HL-60 (cell line): ENCODE results near the gene PHACTR3.
"Not testable (repeated sequence)": the region's sequence is repeated elsewhere in the genome, so short reads cannot be mapped to it uniquely, and the experiment has no call there.

Experiments used
- DNase-seq, 2 experiments: peaks; one replicate each; pipeline ENCODE4 v3.0.0-alpha.2; 2010 to 2020; ENCODE audit warnings: low read depth in 1 of 2, low spot score in 1 of 2
- H3K27ac ChIP-seq: fragments of 250-450 bp; sonication (Bioruptor Pico); replicated peaks from 2 replicates; pipeline ENCODE4 v1.5.1; 2020; ENCODE audit warnings: mild to moderate bottlenecking, moderate library complexity
- H3K27me3 ChIP-seq: fragments of 250-450 bp; sonication (Bioruptor Pico); 2 replicates; pipeline ENCODE4 v1.5.1; 2021; ENCODE audit warnings: mild to moderate bottlenecking, moderate library complexity; ENCODE audit not compliant: insufficient read depth, poor library complexity, severe bottlenecking
- H3K4me3 ChIP-seq: replicated peaks from 2 replicates; pipeline ENCODE4 v1.5.1; 2011; ENCODE audit warnings: mild to moderate bottlenecking, control low read depth, low read length; ENCODE audit not compliant: insufficient read depth
- CTCF ChIP-seq: IDR thresholded peaks from one replicate; pipeline ENCODE4 v1.5.1; 2011; ENCODE audit warnings: low read length, control low read depth, inconsistent platforms; ENCODE audit not compliant: insufficient read depth
- GABPA ChIP-seq: IDR thresholded peaks from 2 replicates; pipeline ENCODE4 v1.6.1; 2012; ENCODE audit warnings: low read depth
- POLR2AphosphoS5 ChIP-seq: IDR thresholded peaks from 2 replicates; pipeline ENCODE4 v1.6.1; 2012; ENCODE audit warnings: low read depth
- REST ChIP-seq: IDR thresholded peaks from 2 replicates; pipeline ENCODE4 v1.6.1; 2012; ENCODE audit warnings: low read depth; ENCODE audit not compliant: insufficient replicate concordance
- SPI1 ChIP-seq: IDR thresholded peaks from 2 replicates; pipeline ENCODE4 v1.6.1; 2012; ENCODE audit warnings: low read depth, mild to moderate bottlenecking, borderline replicate concordance

The PHACTR3 gene

GRCh38 chr20:59850018-59850641 lies 245.8 kb downstream of the PHACTR3 start:
- no peak overlapping the region for H3K27ac ChIP-seq
- TF ChIP-seq GABPA (no peak), REST (no peak), CTCF (peak; percentile 54), POLR2AphosphoS5 (no peak), SPI1 (no peak)
- peaks cover 2% of the 10 kb centered on the region for H3K27me3 ChIP-seq
- no peak for DNase-seq
- H3K4me3 ChIP-seq: no peak overlapping the region

GRCh38 chr20:59856526-59856925 lies 252.2 kb downstream of the PHACTR3 start:
- H3K4me3 ChIP-seq, H3K27me3 ChIP-seq, H3K27ac ChIP-seq, DNase-seq: not testable (repeated sequence)

- not testable (repeated sequence) for H3K4me3 ChIP-seq, H3K27me3 ChIP-seq, H3K27ac ChIP-seq, DNase-seq
Measured at GRCh38 chr20:59856941-59857340, 252.6 kb downstream of the PHACTR3 start.

GRCh38 chr20:59857966-59858365 lies 253.6 kb downstream of the PHACTR3 start:
- DNase-seq: no peak
- Histone ChIP-seq H3K27me3 (no peaks in the 10 kb centered on the region), H3K4me3 (no peak overlapping the region), H3K27ac (no peak overlapping the region)
- TF ChIP-seq REST (no peak), GABPA (no peak), SPI1 (no peak)

- Histone ChIP-seq H3K27ac (no peak overlapping the region), H3K27me3 (no peaks in the 10 kb centered on the region), H3K4me3 (no peak overlapping the region)
- TF ChIP-seq CTCF: no peak
- TF ChIP-seq POLR2AphosphoS5: no peak
- TF ChIP-seq REST: no peak
- TF ChIP-seq SPI1: no peak
- TF ChIP-seq GABPA: no peak
- DNase-seq: no peak
Measured at GRCh38 chr20:59858425-59858824, 254.1 kb downstream of the PHACTR3 start.
